Stimulated activated CD8-positive, alpha-beta memory T cell treated with anti-CD3 and anti-CD28 coated beads, Interleukin-2, amount 100 ng/mL, for 48 hours (primary cell): ENCODE measurements around the gene C11orf98.
"Not testable (repeated sequence)": the region's sequence is repeated elsewhere in the genome, so short reads cannot be mapped to it uniquely, and the experiment has no call there.

ENCODE experiments used
- DNase-seq, 2 donors: peaks; one replicate each; pipeline ENCODE4 v3.0.0-alpha.2; 2020; ENCODE audit warnings: low read depth in 2 of 2

The C11orf98 gene

GRCh38 chr11:62650283-62650682 lies 14.7 kb downstream of the C11orf98 start:
- not testable (repeated sequence) for DNase-seq

DNA sequence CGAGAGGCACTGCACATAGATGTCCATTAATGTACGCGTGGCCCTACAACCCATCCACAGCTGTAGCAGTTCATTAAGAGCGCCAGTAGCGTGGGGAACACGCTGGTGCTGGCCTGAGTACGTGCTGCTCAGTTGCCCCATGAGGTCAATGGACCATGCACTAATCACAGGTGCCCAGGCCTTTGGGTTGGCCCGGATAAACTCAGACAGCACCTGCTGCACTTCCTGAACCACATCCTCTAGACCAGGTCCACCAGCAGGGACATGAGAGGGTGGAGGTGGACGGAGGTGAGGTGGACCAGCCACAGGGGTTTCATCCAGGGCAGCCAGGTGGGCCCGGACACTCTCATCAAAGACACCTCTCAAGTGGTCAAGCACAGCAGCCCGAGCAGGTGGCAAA lies 15.5 kb downstream of the C11orf98 start:
- DNase-seq, result no peak

DNA sequence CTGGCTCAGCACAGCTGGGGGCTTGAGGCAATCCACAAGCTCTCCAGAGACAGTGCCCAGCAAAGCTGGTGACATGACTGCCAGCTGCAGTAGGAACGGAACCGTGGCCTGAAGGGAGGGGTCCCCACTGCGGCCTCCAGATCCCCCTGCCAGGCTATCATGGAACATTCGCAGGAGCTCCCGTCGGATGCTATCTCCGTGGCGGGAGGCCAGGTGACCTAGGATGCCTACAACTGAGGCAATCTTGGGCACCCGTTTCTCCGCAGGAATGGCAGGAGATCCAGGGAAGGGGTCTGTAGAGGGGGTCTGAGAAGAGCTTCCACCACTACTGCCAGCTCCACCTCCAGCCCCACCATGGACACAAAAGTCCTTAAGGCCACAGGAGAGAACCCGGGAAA lies 16.0 kb downstream of the C11orf98 start:
- DNase-seq, result no peak

DNA sequence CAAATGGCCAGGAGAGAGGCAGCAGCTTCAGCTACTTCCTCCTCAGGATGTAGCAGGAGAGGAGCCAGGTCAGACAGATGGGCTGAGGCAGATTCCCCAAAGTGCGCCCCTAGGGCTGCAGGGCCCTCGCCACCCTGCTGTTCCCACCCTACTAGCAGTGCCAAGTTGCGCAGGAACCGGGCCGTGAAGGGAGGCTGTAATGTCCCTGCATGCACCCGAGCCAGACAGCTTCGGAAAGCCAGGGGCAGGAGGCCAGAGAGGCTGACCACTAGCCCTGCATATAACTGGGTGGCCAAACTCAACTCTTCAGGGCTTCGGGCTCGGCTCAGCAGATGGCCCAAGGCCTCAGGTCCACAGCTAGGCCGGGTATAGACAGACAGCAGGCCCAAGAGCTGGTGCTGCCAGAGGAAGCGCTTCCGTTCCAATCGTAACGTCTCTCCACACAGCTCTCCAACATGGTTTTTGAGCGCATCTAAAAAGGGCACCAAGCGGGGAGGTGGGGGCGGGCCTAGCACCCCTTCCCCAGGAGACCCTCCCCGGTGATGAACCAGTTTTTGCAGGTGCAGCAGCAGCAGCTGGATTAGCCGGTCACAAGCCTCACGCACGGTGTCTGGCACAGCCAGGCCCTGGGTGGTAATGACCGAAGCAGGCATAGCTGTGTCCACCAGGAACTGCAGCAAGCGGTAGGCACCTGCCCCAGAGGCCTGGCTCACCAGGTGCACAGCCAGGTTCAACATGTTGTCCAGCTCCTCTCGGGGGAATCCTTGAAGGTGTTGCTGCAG lies 16.6 kb downstream of the C11orf98 start:
- no peak for DNase-seq

- DNase-seq, result no peak
Measured at GRCh38 chr11:62647609-62648005, 17.4 kb downstream of the C11orf98 start.

DNA sequence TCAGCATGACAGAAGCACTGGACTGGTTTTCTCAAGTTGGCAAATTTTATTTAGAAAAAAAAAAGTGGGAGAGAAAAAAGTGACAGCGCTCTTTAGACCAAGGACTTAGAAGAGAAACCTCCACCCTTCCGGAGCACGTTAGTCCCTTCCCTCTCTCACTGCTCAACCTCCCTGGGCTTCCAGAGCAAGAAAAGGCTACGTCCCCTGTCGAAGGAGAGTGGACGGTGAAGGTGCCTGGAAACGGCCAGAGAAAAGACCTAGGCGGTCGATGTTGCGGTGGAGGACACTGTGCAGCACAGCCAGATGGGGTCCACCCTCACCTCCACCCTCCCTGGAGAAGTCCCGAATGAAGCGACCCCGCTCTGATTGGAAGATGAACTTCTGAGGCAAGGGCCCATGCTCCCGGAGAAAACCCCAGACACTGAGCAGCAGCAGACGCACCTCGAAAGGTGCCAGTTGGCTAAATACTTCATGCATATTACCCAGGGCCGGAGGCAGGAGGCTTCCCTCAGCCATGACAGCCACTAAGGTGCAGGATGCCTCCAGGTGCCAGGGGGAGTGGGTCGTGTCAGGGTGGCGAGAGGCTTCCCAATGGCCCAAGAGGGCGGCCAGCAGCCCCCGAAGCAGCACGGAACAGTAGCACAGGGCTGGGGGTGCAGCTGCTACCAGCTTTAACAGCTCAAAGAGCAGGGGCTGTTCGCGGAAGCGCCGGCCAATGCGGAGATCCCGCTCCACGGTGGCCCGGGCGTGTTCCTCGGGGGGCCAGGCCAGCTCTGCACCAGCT lies 18.0 kb downstream of the C11orf98 start:
- DNase-seq, result no peak

GRCh38 chr11:62645946-62646824 lies 18.8 kb downstream of the C11orf98 start, which contains the start of gene GANAB:
TSS of gene GANAB (minus strand) at chr11:62646613. CDS start at chr11:62646599, 14 bp downstream.
- DNase-seq, result peak; percentile 99 to 100

DNA sequence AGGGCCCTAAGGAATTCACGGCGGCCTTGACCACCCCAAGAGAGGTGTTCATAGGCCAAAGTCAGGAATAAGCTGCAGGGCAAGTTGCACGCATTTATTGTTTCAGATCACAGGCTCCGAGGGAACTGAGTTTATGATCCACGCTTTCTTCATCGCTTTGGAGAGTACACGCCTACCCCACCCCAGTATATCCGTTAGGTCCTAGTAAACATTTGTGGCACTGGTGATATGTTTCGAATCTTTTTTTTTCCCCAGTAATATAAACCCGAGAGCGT lies 19.4 kb downstream of the C11orf98 start:
- DNase-seq, result no peak

DNA sequence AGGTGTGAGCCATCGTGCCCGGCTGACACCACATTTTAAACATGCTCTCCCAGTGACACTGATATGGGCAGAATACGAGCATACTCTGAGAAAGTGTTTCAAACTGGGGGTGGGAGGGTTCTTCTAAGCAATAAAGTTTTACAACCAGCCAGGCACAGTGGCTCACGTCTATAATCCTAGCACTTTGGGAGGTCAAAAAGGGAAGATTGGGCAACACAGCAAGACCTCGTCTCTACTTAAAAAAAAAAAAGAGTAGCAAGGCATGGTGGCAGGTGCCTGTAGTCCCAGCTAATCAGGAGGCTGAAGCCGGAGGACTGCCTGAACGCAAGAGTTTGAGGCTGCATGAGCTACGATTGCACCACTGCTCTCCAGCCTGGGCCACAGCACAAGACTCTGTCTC lies 20.8 kb downstream of the C11orf98 start:
- DNase-seq, result no peak

GRCh38 chr11:62632492-62632891 lies 32.5 kb downstream of the C11orf98 start:
- DNase-seq, result no peak

- DNase-seq, result no peak
Measured at GRCh38 chr11:62627713-62628112, 37.3 kb downstream of the C11orf98 start.

DNA sequence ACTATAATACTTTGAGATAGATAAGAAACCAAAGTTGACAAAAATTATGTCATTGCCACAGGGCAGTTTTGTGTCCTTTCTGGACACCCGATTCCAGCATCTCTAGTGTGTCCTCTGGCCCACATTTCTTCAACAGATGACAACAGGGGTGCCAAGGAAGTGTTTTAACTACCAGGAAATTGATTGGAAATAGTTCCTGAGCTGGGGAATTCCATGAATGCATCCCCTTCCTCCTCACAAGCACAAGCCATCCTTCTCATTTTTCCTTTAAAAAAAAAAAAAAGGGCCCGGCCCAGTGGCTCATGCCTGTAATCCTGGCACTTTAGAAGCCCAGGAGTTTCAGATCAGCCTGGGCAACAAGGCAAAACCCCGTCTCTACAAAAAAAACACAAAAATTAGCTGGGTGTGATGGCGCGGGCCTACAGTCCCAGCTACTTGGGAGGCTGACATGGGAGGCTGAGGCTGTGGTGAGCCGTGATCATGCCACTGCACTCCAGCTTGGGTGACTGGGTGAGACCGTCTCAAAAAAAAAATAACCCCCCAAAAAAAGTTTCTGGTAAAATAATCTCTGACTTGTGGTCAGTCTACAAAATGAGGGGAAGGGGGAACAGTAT lies 42.4 kb downstream of the C11orf98 start:
- DNase-seq, result no peak

DNA sequence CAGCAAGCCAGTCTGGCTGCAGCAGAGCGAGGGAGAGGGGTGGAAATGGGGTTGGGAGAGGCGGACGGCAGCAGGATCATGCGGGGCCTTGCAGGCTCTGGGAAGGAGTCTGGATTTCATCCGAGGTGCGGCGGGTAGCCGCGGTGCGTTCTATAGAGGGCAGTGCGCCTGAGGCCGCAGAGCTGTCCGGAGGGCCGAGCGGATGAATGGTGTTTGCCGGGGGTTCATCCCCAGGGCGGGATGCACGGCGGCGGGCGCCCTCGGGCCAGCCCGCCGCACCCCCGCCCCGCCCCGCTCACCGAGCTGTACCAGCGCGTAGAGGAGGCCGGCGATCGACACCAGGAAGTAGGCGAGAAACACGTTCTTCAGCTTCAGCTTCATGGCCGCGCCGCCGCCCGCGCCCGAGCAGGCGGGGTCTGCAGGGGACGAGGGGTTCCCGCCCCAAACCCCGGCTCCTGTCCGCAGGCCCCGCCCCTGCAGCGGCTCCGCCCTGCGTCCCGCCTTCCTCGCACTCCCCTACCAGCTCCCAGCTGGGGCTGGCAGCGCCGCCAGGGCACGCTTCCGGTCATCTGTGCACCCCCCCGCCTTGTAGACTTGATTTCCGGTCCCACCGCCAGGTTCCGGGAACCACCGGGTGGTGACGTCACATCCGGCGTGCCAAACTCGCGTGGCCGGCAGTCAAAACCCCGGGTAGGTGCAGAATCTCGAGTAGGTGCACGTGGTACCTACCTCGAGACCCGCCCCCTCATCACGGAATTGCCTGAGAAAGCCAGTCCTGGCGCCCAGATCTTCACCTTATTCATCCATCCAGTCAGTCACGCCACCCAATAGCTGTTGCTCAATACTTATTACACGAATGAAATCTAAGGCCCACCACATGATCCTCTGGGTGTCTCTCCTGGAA lies 43.2 kb downstream of the C11orf98 start, which contains the start of gene B3GAT3:
Gene B3GAT3, minus strand, starts transcription at position 420 of the 904 bp plus-strand sequence. Its CDS starts 39 bp downstream, at position 381.
- peak; percentile 95 to 96 for DNase-seq

- no peak for DNase-seq
Measured at GRCh38 chr11:62621027-62621566, 43.9 kb downstream of the C11orf98 start.

- not testable (repeated sequence) for DNase-seq
Measured at GRCh38 chr11:62616957-62617356, 48.1 kb downstream of the C11orf98 start.

DNA sequence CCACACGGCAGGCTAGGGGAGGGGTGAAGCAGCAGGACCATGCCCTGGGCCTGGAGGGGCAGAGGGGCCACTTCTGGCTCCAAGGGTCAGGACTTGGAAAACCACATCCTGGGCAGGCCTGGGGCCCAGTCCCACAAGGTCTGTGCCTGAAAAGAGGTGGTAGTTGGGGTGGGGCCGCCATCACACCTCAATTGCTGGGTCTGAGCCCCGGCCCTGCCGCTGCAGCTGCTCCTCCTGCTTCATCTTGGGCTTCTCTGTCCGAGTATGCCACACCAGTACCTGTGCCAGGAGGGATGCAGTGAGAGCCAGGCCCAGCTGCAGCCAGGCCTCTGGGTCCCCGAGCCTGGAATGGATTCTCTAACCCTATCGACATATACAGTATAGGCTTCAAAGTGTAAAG lies 49.5 kb downstream of the C11orf98 start:
- DNase-seq, result no peak

- DNase-seq, result peak; percentile 32
Measured at GRCh38 chr11:62614275-62614674, 50.7 kb downstream of the C11orf98 start.

- no peak for DNase-seq
Measured at GRCh38 chr11:62613291-62613778, 51.7 kb downstream of the C11orf98 start.
